ENCODE measurements around the gene SPA17.

The SPA17 gene

GRCh38 chr11:124673333-124674167 lies at the start of gene SPA17, which contains the start of gene SIAE:
Gene SPA17 (plus strand): TSS chr11:124673904. CDS start chr11:124675265, 1,361 bp downstream.
Gene SIAE (minus strand): TSS chr11:124673739. CDS start chr11:124673708, 31 bp downstream.
- peak; percentile 73 for DNase-seq (ENCODE audit: low read depth)

- no peak for DNase-seq (ENCODE audit: low read depth)
Observed at GRCh38 chr11:124625504-124626168, 48.1 kb upstream of the SPA17 start.

GRCh38 chr11:124627546-124627945 lies 46.2 kb upstream of the SPA17 start:
- DNase-seq (ENCODE audit: low read depth) = no peak

- no peak for DNase-seq (ENCODE audit: low read depth)
Observed at GRCh38 chr11:124629961-124630360, 43.7 kb upstream of the SPA17 start.

GRCh38 chr11:124633355-124633754 lies 40.3 kb upstream of the SPA17 start:
- DNase-seq (ENCODE audit: low read depth) = no peak

- no peak for DNase-seq (ENCODE audit: low read depth)
Observed at GRCh38 chr11:124635932-124636331, 37.8 kb upstream of the SPA17 start.

GRCh38 chr11:124638500-124638899 lies 35.2 kb upstream of the SPA17 start:
- DNase-seq (ENCODE audit: low read depth) = no peak

- no peak for DNase-seq (ENCODE audit: low read depth)
Observed at GRCh38 chr11:124639186-124639585, 34.5 kb upstream of the SPA17 start.

GRCh38 chr11:124640666-124641065 lies 33.0 kb upstream of the SPA17 start:
- no peak for DNase-seq (ENCODE audit: low read depth)

GRCh38 chr11:124642628-124643027 lies 31.1 kb upstream of the SPA17 start:
- DNase-seq (ENCODE audit: low read depth) = no peak

- DNase-seq (ENCODE audit: low read depth) = no peak
Observed at GRCh38 chr11:124643042-124643604, 30.6 kb upstream of the SPA17 start.

- no peak for DNase-seq (ENCODE audit: low read depth)
Observed at GRCh38 chr11:124643605-124644425, 29.9 kb upstream of the SPA17 start.

- DNase-seq (ENCODE audit: low read depth) = no peak
Observed at GRCh38 chr11:124644426-124645280, 29.1 kb upstream of the SPA17 start.

- no peak for DNase-seq (ENCODE audit: low read depth)
Observed at GRCh38 chr11:124646148-124646547, 27.6 kb upstream of the SPA17 start.

- no peak for DNase-seq (ENCODE audit: low read depth)
Observed at GRCh38 chr11:124648610-124649009, 25.1 kb upstream of the SPA17 start.

- DNase-seq (ENCODE audit: low read depth) = no peak
Observed at GRCh38 chr11:124656774-124657630, 16.7 kb upstream of the SPA17 start.

GRCh38 chr11:124657904-124658303 lies 15.8 kb upstream of the SPA17 start:
- no peak for DNase-seq (ENCODE audit: low read depth)

GRCh38 chr11:124658501-124658900 lies 15.2 kb upstream of the SPA17 start:
- no peak for DNase-seq (ENCODE audit: low read depth)

- no peak for DNase-seq (ENCODE audit: low read depth)
Observed at GRCh38 chr11:124658986-124659385, 14.7 kb upstream of the SPA17 start.

GRCh38 chr11:124661553-124661952 lies 12.2 kb upstream of the SPA17 start:
- no peak for DNase-seq (ENCODE audit: low read depth)

Data from T-helper 22 cell (primary cell).